HG03457 (cell line): ENCODE data around the gene BLVRA.
"Not testable (repeated sequence)": the region's sequence is repeated elsewhere in the genome, so short reads cannot be mapped to it uniquely, and the experiment has no call there.

ENCODE experiments used
- ATAC-seq: cut with Tn5 transposase; IDR thresholded peaks from one replicate; pipeline ENCODE4 v1.9.1; 2021; ENCODE audit warnings: moderate number of reproducible peaks; ENCODE audit not compliant: unreplicated experiment

The BLVRA gene

GRCh38 chr7:43768887-43769272, 10.4 kb downstream of the BLVRA start:
- no peak for ATAC-seq

GRCh38 chr7:43769281-43769680, 10.8 kb downstream of the BLVRA start:
- no peak for ATAC-seq

- ATAC-seq: no peak
Measured at GRCh38 chr7:43769791-43770465, 11.4 kb downstream of the BLVRA start.

GRCh38 chr7:43771128-43771527, 12.6 kb downstream of the BLVRA start:
- ATAC-seq: no peak

DNA sequence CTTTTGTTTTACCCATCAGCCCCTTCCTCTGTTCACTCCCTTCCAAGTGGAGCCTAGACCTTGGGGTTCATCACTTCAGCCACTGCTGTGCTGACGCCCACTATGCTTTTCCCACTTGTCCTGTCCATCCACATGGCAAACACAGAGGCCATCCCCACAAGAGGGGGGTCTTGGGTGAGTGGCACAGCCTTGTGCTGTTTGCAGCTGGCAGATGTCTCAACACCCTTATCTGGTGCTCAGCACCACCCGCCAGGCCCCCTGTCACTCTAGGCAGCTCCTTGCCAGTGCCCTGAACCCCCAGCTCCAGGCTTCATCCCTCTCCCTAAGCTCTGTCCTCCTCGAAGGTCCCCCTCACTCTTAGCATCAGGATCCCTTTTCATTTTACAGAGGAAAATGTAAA, 13.1 kb downstream of the BLVRA start:
- ATAC-seq: no peak

GRCh38 chr7:43773268-43773667, 14.8 kb downstream of the BLVRA start:
- ATAC-seq: not testable (repeated sequence)

GRCh38 chr7:43775255-43775654, 16.8 kb downstream of the BLVRA start:
- not testable (repeated sequence) for ATAC-seq

- ATAC-seq: not testable (repeated sequence)
Measured at GRCh38 chr7:43778293-43779044, 20.0 kb downstream of the BLVRA start.

GRCh38 chr7:43779045-43779812, 20.7 kb downstream of the BLVRA start:
- ATAC-seq: no peak

GRCh38 chr7:43781726-43782607, 23.5 kb downstream of the BLVRA start:
- no peak for ATAC-seq

DNA sequence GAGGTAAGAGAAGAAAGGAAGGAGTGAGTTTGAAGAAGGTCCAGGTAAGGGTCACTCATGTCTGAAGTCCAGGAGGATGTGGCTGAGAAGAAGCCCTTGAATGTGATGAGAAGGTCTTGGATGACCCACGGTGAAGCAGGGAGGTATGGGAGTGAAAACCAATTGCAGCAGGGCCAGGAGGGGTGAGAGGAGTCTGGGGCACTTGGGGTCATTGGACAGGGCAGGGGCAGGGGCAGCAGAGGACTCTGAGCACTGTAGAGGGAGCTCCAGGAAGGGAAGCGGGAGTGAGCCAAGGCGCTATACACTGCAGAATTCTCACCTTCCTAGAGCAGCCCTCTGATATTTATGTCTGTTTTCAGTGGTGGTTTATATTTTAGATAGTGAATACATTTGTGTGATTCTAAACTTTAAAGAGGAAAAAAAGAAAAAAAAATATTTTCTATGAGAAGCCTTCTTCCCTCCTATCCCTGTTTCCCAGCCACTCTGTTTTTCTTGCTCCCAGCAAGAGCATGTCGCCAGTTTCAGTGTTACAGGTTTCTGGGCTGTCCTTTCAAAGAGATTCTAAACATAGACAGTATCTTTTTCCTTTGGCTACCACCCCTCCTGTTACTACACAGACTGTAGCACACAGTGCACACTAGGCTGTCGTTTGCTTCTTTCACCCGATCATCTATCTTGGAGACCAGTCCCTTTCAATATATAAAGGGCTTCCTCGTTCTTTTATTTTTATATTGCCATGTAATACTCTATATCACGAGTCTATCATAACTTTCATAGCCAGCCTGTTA, 24.5 kb downstream of the BLVRA start:
- no peak for ATAC-seq

DNA sequence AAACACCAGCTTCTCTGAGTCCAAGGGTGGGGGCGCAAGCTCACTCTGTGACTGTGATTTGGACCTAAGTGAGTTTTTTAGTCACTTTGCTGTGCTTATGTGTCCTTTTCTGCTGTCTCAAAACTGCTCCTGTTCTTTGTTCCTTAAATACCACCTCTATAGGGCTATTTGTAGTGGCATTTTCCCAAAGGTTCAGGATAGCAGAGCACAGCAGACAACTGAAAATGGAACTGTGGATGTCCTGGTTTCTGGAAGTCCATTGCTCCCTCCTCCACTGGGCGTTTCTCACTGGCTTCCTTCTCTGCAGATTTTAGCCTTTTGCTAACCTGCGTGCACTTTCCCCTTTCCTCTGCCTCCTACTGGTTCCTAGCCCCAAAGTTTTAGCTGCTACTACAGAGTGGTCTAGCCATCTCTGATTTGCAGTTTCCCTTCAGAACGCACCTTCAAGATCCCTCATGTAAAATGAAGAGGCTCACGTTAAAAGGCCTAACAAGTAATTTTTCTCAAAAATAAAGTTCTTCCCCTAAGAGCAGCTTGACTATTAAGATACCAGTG, 25.6 kb downstream of the BLVRA start:
- ATAC-seq: no peak

DNA sequence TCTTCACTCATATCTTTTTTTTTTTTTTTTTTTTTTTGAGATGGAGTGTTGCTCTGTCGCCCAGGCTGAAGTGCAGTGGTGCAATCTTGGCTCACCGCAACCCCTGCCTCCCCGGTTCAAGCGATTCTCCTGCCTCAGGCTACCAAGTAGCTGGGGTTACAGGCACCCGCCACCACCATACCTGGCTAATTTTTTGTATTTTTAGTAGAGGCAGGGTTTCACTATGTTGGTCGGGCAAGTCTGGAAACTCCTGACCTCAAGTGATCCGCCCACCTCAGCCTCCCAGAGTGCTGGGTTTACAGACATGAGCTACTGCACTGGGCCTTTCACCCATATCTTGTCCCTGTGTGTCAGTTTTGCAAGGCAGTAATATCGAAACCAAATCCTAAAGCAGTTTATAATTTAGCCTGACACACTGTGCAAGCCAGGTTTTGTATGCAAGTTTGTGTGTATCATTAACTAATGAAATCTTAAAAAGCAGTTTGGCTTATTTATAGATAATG, 26.2 kb downstream of the BLVRA start:
- ATAC-seq: peak; percentile 96

GRCh38 chr7:43785420-43785819, 26.9 kb downstream of the BLVRA start:
- ATAC-seq: no peak

DNA sequence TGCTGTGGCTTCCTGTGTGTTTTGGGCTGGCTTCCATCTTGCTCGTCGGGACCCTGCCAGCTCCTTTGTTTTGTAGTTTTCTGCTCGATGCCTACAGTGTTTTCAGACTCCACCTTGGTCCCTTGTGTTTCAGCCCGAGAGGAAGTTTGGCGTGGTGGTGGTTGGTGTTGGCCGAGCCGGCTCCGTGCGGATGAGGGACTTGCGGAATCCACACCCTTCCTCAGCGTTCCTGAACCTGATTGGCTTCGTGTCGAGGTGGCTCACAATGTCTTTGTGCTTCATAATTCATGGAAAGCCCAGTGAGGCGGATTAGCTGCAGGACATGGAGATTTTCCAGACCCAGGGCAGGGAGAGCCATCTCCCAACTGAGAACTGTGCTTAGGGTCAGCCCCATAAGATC, 29.3 kb downstream of the BLVRA start:
- ATAC-seq: no peak

GRCh38 chr7:43790006-43790405, 31.5 kb downstream of the BLVRA start:
- no peak for ATAC-seq

- no peak for ATAC-seq
Measured at GRCh38 chr7:43790834-43791233, 32.4 kb downstream of the BLVRA start.

DNA sequence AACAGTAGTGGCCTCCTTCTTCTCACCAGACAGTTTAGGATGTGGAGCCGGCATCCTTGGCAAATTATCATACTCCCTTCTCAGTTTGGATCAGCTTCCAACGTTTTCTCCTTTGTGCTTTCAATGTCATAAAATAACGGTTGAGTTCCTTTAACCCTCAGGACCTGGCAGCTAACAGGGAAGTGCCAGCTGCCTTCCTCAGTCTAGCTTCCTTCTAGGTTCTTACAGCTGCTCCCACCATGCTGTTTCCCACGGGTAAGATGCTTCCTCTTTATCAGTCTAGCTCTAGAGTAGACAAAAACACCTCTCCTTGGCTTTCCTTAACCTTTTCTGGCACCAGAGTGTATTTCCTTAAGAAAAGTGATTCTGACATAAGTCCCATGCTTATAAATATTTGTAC, 33.2 kb downstream of the BLVRA start:
- no peak for ATAC-seq

DNA sequence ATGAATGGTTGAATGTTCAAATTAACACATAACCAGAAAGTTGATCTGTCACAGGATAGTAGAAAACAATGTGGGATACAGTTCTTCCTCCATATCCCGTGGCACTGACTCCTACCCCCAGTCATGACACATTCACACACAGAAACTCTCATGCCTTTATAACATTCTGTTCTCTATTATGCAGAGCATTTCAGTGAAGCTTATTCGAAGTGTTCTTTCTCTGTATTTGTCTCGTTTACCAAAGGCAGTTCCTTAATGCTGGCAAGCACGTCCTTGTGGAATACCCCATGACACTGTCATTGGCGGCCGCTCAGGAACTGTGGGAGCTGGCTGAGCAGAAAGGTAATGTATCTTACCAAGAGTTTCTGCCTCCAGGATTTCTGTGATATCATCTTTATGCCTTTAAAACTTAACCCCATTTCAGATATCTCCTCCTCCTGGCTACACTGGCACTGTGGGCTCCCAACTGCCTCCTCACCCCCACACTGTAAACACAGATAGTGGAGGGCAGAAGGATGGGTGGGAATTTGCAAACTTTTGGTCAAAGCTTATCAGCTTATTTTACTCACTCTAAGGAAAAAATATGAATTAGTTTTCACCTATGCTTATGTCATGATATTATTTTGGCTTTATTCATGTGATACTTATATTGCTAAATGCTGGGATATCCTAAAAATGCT, 34.1 kb downstream of the BLVRA start:
- no peak for ATAC-seq
